NCI-H524 (cell line): ENCODE results near the gene TBC1D21.
"Not testable (repeated sequence)": the region's sequence is repeated elsewhere in the genome, so short reads cannot be mapped to it uniquely, and the experiment has no call there.

Experiments used
- DNase-seq, 2 experiments: peaks; one replicate each; lab custom pipeline; 2025; lab: John Stamatoyannopoulos, UW

Gene TBC1D21

DNA sequence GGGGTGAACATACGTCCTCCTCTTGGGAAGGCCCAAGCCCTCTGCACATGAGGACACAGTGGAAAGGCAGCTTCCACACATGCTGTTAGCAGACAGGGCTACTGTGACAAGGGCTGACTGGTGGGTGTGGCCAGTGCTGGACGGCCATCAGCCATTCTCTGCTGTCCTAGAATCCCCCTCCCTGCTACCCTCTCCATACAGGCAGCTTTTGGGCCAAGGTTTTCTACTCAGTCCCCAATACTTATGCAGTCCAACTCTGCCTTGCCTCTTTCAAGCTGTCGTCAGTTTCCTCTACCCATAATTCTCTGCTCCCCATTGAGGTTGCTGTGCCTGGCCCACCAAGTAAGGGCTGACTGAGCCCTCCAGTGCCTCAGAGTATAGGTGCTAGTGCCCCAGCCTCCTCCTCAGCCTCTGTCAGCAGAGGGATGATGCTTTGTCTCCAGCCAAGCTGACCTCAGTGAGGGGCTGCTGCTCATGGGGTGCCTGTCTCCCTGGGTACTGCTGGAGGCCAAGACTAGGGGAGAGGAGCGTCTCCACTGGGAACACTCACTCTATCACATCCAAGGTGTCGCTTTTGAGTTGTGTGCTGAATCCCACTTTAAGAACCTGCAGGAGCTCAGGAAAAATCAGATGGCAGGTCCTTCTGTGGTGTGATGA is 55.7 kb downstream of the TBC1D21 start:
- peak; percentile 25 to 60 for DNase-seq

DNA sequence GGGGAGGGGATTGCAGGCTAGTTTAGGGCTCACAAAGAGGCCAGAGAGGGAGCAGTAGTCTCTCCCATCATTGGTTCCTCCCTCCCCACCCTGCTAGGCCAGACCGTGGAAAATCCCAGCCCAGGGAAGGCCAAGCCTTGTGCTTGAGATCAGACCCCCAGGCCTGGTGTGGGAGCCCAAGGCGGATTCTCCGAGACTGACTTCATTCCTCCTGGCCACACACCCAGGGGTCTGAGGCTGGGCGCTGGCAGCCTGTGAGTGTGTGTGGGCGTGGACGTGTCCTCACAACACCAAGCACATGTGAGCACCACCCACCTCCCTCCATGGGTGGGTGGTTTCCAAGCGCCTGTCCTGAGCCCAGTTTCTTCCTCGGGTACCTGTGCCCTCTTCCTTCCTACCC is 57.0 kb downstream of the TBC1D21 start:
- DNase-seq = no peak

DNA sequence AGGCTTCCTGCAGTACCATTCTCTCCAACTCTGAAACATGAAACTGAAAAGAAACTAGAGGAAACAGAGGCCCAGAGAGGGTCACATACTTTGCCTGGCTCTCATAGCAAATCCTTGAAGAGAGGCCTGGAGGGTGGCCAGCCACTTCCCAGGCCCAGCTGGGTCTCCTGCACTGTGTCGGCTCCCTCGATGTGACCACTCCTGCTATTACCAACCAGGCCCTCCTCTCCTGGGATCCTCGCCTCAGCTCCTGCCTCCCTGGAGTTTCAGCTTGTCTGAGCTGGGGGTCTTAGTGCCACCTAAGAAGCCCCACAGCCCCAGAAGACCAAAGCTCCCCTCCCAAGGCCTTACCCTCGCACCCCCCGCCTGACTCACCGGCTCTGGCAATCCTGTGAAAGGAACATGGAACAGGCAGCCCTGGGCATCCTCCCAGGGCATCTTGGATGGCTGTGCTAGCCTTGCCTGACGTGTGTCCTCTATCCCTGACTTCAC is 57.5 kb downstream of the TBC1D21 start:
- no peak for DNase-seq

DNA sequence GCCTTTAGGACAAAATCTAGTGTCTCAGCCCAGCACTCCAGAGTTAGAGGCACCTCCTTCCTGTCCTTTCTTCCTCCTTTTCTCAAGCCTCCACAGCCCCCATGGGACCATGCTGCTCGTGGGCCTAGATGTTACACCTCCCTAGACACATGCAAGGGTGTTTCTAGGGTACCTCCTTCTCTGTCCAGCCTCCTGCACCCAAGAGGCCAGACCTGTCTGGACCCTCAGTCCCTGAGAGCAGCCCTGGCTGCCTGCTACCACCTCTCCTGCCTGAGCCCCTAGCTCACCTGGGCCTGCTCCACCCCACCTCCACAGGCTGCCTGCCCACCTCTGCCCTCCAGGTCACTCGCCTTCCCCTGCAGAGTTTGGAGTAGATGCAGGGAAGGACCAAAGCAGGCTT is 58.1 kb downstream of the TBC1D21 start:
- no peak for DNase-seq

DNA sequence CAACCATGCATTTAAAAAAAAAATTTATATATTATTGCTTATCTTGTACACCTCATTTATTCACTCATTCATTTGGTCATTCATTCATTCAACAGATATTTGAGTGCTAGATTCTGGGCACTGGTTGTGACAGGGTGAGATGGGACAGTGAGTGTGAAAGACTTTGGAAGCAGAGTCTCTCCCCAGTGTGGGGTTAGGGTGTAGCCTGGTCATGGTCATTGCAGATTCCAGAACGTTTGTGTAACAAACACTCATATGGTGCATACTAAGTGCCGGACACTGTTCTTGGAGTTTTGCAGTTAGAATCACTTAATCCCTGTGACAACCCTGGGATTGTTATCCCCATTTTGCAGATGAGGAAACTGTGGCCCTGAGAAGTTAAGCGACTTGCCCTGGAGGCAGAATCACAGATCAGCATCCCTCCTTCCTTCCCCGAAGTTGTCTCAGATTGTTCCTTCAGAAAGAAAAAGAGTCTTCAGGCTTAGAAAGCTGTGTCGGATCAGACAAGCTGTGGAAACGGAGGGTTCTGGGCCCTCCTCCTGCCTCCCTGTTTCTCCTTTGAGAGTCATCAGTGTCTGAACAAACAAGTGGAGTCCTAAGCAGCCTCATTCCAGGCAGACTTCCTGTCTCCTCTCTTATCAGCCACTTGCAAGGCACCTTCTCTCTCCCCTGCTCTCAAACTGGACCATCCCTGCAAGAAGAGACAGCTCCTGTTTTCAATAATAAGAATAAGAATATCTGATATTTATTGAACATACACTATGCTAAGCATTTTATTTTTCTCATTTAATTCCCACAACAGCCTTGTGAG is 59.2 kb downstream of the TBC1D21 start:
- DNase-seq = no peak

DNA sequence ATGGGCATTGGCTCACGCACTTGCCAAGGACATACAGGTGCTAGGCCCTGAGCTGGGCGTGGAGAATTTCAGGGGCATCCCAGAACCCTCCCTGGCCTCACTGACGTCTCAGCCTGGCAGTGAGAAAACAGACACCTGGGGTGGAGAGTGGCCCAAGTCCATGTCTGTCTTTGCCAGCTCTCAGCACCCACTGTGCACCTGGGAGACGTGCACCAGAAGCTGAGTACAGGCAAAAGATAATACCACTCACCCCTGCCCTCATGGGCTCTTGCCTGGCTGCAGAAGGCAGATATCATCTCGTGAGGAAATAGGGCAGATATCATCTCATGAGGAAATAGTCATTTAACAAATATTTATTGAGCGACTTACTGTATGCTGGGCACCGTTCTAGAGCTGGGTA is 60.9 kb downstream of the TBC1D21 start:
- DNase-seq = no peak

DNA sequence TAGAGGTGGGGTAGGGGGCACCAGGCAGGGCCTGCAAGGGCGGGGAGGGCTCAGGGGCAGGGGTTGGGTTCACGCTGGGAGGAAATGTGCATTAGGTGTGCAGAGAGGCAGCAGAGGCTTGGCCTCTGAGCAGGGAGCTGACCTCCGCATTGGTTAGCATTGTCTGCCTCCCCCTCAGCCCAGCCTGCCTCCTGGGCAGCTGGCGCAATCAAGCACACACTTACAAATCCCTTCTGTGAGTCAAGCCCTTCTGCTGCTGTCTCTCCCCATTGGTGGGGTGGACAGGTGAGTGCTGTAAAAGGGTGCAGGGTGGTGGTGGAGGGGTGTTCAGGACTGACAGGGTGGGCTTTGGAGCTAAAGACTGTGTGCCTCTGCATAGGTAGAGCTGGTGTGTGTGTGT is 62.2 kb downstream of the TBC1D21 start:
- peak; percentile 62 to 83 for DNase-seq

DNA sequence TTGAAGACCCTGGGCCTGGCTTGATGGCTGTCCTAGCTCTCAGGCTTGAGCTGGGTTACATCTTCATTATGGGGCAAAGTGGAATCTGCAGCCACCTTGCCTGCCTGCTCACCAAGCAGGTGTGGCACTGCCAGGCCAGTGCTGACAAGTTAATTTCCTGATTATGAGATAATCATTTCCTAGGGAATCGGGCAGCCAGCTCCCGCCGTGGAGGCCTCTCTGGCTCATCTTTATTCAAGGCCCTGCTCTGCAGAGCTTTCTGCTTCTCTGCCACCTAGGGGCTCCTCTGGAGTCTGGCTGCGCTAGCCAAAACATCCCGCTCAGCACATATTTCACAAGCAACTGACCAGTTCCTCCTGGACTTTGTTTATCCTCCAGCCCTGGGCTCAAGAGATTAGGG is 62.8 kb downstream of the TBC1D21 start:
- no peak for DNase-seq

DNA sequence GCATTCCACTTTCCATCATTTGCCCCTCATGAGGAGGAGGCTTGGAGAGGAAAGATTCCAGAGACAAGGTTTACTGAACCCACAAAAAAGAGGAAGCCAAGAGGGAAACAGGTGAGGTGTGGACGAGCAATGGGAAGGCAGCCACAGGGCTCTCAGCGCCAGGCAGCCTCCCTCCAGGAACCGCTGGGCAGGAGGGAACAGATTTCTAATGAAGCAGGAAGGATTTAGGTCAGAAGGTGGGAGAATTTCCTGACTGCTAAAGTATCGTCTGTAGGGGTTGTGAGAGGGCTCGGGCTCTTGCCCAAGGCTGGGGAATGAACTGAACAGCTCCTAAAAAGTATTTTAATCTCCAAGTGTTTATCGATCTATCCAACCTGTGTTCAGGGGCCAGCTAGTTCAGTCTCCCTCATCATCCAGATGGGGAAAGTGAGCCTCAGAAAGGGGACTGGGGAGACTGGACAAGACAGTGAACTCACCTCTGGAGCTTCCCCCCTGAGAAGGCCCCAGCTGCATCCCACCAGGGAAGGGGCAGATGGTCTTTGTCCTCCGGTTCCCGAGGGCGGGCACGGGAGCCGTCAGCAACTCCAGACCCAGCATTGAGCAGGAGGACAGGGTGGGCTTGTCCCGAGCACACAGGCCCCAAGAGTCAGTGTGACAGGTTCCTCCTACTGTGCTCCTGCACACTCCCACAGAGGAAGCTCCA is 63.4 kb downstream of the TBC1D21 start:
- no peak for DNase-seq

DNA sequence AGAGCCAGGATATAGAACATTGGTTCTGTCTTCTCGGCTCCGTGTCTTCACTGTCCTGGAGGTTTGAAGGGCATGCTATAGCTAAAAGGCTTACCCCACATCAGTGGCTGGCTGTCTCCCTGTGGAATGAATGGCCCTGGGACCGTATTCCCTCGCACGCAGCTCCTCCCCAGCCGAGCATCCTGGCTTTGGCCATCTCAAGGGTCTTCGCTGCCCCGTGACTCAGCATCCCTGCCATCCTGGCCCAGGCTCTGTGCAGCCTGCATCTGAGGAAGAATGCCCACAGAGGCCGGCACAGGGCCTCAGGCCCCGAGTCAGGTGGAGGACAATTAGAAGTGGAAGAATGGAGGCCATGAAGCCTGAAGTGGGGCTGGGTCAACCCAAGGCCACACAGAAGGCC is 63.9 kb downstream of the TBC1D21 start:
- DNase-seq = no peak

DNA sequence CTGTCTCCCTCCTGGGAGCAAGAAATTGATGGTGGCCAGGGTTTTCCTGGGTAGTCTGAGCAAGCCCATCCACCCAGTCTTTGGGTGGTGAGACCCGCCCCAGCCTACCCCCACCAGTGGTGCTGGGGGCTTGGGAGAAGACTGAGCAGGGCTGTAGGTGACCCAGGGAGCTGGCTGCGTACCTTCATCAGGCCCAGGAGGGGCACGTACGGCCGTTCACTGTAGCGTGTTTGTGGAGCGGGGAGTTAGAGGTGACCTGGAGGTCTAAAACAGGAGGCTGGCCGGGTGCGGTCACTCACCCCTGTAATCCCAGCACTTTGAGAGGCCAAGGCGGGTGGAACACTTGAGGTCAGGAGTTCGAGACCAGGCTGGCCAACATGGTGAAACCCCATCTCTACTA is 64.4 kb downstream of the TBC1D21 start:
- DNase-seq = no peak

DNA sequence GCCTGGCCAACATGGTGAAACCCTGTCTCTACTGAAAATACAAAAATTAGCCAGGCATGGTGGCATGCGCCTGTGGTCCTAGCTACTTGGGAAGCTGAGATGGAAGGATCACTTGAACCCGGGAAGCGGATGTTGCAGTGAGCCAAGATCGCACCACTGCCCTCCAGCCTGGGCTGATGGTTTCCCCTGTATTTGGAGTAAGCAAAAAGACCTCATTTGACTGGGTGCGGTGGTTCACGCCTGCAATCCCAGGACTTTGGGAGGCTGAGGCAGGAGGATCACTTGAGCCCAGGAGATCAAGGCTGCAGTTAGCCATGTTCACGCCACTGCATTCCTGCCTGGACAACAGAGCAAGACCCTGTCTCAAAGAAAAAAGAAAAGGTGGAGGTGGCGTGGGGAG is 65.2 kb downstream of the TBC1D21 start:
- not testable (repeated sequence) for DNase-seq
